Cerebellar cortex (tissue), 1 donor: ENCODE measurements around the gene BACH2.

Experiments
- DNase-seq: peaks from one replicate; pipeline ENCODE4 v3.0.0-alpha.2; 2015; ENCODE audit warnings: low spot score

BACH2 gene

DNA sequence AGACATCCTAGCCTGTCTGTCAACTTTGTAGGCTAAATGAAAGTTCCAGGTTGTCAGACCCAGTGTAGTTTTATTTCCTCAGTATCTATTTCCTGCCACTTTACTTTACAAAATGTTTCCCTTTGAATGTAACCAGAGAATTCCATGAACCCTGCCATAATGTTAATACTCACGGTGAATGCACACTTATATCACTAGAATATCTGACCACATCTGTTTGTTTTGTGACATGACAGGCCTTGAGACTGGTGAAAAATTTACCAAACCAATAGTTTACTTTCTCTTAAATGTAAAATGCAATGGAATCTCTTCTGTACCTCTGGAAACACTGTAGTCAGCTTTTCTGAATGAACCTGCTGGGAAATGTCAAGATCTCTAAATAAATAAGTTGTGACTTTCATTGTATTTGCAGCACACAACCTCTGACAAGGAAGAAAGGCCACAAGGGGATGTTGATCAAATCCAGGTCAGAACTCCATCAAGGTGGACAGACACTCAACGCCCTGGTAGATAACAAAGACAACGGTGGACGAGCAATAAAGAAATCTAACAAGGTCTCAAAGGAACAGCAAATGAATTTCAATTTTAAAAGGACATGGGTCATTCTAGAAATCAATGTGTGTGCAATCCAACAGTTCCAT lies 59.2 kb downstream of the BACH2 start:
- no peak for DNase-seq

DNA sequence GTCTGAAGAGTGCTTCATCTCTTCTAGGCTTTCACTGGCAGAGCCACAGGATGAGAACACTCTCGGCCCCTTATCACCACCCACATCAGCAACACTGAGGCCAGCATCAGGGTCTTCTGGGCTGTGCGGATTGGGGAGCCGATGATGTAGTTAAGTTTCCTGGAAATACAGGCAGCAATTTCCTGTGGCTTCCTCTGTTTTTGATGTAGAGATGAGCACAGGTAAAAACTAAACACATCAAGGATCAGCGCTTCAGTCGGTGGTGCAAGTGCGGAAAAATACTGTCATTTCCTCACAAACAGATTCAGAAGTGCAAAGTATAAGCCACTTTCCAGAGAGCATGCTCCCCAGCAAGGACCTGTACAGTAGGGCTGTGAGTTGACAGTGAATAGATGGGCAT lies 62.6 kb downstream of the BACH2 start:
- no peak for DNase-seq

- DNase-seq = no peak
Measured at GRCh38 chr6:90233213-90233612, 63.4 kb downstream of the BACH2 start.

- DNase-seq = no peak
Measured at GRCh38 chr6:90231798-90232197, 64.8 kb downstream of the BACH2 start.

DNA sequence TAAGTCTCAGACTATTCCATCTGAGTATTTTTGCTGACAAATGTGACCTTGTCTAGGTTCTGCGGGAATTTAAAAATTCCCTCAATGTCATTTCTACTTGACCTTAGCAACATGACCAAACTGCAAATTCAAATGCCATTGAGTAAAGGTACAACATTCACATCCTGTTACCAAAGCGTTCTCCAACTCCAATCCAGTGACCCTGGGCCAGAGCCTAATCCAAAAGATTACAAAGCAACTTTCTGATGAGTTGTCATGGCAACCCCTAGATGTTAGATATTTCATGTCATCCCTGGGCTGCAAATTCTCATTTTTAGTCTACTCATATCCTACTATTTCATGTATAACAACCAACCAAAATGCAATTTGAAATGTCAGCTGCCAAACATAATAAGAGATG lies 65.3 kb downstream of the BACH2 start:
- DNase-seq = no peak

DNA sequence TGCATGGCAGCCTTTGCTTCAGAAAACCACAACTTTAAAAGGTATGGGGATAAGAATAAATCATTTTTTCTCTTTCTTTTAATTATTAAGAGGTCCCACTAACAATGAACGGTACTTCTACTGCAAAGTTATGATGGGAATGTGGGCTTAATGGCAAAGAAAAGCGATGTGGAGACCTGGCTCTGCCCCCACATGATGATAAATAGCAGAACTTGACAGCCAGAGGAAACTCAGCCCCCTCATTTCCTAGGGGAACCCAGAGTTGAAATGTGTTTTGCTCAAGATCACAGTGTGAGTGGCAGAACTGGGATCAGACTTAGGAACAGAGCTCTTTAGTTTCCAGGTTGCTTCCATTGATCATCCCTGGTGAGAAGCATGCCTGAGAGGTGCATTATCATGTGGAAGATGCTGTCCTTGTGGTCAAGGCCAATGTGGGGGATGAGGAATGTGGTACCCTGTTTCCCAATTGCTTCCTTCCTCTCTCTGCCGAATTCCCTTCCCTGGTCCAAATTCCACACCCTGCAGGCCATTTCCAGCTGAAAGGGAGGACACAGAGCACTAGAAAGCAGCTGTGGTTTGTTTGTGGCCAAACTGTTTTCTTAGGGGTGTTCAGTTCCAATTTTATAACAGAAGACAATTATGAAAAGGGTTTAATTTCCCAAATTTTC lies 66.0 kb downstream of the BACH2 start:
- DNase-seq = no peak

GRCh38 chr6:90229331-90230010 lies 67.2 kb downstream of the BACH2 start:
- DNase-seq = peak; percentile 31

- no peak for DNase-seq
Measured at GRCh38 chr6:90227673-90228072, 69.0 kb downstream of the BACH2 start.

GRCh38 chr6:90227213-90227612 lies 69.4 kb downstream of the BACH2 start:
- no peak for DNase-seq

- DNase-seq = no peak
Measured at GRCh38 chr6:90226257-90226656, 70.4 kb downstream of the BACH2 start.

DNA sequence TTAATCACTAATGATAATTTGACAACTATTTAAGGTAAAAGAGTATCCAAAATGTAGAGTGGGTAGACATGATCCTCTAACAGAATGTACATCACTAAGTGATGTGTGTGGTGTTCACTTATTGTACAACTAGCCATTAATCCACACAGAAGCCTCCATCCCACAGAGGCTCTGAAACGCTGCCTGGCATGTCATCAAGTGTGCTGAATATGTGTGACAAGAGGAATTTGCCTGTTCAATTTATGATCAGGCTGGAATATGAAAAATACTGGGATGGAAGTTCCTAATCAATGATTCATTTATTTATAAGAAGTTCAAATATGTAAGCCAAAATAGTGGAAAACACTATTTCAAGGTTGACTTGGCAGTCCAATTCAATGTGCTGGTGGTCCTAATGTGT lies 72.4 kb downstream of the BACH2 start:
- no peak for DNase-seq

GRCh38 chr6:90222724-90223198 lies 73.9 kb downstream of the BACH2 start:
- no peak for DNase-seq

GRCh38 chr6:90222008-90222407 lies 74.6 kb downstream of the BACH2 start:
- DNase-seq = no peak

GRCh38 chr6:90221403-90221802 lies 75.2 kb downstream of the BACH2 start:
- DNase-seq = no peak

DNA sequence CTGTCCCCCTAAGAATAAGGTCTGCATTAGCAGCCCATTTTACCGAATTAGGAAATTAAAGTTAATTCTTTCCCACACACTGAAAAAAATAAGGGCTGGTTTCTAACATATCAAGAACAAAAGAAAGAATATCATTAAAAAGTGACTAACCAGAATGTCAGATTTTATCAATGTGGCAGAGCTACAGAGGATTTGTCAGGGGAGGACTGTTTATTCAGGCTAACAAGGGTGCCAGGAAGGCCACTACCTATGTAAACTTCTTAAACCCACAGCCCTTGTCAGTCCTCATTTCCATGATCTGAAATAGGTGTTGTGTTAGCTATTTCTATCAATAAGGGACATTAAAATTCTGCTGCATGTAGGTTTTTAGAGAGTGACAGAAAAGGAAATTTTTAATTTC lies 76.4 kb downstream of the BACH2 start:
- no peak for DNase-seq

- peak; percentile 86 for DNase-seq
Measured at GRCh38 chr6:90219209-90219985, 77.2 kb downstream of the BACH2 start.

GRCh38 chr6:90218959-90219208 lies 77.8 kb downstream of the BACH2 start:
- no peak for DNase-seq

DNA sequence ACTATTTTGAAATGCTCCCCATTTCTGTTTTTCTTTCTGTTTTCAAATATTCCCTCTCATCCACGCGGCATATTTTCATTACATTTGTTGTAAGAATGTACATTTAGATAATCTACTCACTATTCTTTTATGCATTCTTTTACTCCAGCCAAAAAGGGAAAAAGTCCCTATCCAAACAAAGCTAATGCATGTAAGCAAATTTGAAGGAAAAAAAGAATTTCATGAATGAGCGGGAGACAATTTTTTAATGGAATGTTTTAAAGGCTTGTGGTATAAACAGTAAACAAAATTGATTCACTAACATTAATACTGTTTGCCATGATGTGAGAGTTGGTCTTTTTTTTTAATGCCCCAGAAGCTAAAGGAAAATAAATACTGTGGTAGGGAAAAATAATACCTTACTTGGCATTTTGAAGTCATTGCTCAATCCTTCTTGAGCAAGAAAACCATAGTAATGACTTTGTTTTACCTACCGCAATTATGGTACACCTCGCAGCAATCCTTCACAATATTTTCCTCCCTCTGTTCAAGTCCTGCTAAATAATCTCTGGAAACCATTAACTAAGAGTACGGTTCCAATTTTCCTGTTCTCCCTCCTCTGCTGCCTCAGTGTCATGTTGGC lies 79.0 kb downstream of the BACH2 start:
- no peak for DNase-seq

- no peak for DNase-seq
Measured at GRCh38 chr6:90216072-90216977, 80.3 kb downstream of the BACH2 start.

DNA sequence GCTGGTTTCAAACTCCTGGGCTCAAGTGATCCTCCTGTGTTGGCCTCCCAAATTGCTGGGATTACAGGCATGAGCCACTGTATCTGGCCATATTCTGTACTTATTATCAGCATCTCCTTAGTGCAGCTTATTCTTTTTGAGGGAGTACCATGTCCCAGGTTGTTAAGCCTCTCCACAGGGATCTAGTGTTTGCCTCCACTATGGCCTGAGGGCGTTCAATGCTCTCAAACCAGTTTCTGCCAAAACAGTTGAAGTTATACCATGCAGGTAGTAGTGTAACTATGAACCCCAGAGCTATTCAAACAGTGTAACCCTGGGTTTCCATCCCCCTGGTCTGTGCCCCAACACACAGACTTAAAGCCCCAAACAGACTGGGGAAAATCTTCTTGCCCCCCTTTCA lies 81.7 kb downstream of the BACH2 start:
- no peak for DNase-seq

DNA sequence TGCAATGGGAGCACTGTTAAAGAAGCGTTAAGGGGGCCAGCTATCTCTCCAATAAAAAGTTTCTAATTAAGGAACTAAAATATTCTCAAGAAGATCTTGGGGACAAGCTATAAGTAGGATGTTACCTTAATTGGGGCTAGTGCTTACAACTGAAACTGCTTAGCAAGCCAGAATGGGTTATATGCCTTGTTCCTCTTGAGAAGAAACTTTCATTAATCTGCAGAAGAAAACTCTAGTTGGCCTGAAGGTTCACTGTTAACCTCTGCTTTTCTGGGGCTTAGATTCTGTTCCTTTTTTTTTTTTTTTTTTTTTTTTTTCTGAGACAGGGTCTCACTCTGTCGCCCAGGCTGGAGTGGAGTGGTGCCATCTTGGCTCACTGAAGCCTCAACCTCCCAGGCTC lies 82.2 kb downstream of the BACH2 start:
- no peak for DNase-seq
